Stimulated activated CD4-positive, alpha-beta T cell treated with anti-CD3 and anti-CD28 coated beads, Interleukin-4, amount 100 ng/mL, for 48 hours (primary cell): ENCODE measurements around the gene MEAF6.

Experiments
- DNase-seq, 2 donors: peaks; one replicate each; pipeline ENCODE4 v3.0.0-alpha.2; 2020; ENCODE audit warnings: low read depth in 2 of 2

The MEAF6 gene

DNA sequence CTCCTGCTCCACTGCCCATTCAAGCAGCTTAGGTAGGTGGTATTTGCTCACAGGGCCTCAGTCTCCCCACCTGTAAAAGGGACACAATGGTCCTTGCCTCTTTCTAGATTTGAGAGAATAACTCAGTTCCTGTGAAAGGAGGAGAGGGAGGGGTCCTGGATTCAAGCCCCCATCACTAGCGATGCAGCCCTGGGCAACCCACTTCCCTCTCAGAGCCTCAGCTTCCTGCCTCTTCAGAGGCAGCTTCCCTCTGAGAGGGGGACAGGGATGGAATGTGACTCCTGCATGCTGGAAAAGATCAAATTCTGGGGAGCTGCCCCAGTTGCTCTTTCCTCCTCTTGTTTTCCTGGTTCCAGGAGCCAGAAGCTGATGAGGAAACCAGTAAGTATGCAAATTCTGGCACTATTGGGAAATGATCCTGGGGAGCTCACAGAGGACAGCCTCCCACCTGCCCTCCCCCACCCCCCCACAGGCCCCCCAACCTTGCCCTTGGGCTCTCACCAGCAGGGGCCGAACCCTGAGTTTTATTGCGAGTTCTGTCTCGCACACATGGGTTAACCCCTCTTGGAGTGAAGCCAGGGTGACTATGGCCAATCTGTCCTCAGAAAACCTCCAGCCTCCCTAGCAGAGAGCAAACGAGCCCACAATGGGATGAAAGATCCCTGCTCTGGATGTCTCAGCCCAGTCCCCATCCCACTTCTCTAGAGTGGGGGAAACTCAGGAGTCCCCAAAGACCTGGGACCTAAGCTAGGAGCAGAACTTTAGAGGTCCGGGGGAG lies 28.5 kb downstream of the MEAF6 start:
- DNase-seq = no peak

DNA sequence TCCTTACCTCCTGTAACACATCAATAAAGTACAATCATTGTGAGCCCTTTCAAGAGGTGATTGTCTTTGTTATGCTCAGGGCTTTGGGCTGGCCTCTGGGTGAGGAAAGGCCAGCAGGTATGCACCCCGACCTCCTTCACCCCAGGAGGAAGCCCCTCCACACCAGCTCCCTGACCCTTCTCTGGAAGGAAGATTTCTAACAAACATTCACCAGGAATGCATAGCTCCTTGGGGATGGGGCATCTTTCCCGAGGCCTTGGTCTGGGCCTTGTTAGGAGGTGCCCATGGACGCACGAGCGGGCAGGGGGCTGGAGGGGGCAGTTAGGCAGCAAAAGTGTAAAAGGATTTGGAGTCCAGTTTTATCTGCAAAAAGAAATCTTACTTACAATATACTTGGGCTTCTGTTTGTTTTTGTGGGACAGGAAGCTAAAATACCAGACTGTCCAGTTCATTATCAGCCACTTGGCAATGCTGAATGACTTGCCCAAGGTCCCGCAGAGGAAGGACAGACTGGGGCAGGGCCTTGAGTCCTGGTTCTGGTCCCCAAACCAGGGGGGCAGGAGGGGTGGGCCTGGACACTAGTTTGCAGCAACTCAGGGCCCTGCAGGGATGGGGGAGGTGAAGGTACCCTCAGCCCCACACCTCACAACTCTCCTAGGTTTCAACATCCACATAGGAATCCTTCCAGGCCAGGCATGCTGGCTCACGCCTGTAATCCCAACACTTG lies 30.1 kb downstream of the MEAF6 start:
- no peak for DNase-seq

DNA sequence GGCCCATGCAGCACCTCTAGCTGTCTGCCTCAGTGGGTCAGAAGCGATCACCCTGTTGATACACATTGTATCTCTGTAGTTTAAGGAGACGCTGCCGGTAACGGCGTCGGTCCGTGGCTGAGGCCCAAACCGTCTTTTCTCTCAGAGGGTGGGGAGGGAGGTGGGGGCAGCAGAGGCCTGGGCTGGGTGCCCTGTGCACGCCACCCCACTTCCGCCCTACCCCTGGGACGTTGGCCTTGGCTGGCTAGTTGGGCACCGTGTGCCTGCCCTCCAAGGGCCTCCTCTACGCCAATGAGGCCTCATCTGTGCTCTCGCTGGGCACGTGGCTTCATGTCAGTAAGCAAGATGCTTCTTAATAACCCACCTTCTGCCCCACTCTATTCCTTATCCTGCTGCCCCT lies 30.8 kb downstream of the MEAF6 start:
- DNase-seq = no peak

DNA sequence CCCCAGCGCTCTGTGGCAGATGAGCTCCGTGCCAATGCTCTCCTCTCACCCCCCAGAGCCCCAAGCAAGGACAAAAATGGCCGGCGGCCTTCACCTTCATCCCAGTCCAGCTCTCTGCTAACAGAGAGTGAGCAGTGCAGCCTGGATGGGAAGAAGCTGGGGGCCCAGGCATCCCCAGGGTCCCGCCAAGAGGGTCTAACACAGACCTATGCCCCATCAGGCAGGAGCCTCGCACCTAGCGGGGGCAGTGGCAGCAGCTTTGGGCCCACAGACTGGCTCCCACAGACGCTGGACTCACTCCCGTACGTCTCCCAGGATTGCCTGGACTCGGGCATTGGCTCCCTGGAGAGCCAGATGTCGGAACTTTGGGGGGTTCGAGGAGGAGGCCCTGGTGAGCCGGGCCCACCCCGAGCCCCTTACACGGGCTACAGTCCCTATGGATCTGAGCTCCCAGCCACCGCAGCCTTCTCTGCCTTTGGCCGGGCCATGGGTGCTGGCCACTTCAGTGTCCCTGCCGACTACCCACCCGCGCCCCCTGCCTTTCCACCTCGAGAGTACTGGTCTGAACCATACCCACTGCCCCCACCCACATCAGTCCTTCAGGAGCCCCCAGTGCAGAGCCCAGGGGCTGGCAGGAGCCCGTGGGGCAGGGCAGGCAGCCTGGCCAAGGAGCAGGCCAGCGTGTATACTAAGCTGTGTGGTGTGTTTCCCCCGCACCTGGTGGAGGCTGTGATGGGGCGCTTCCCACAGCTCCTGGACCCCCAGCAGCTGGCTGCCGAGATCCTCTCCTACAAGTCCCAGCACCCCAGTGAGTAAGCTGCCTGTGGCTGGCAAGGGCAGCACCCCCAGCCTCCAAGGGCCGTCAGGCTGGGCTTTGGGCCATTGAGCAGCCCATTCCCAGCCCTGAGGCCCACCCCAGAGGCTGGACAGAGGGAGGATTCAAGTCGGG lies 31.5 kb downstream of the MEAF6 start:
- no peak for DNase-seq

DNA sequence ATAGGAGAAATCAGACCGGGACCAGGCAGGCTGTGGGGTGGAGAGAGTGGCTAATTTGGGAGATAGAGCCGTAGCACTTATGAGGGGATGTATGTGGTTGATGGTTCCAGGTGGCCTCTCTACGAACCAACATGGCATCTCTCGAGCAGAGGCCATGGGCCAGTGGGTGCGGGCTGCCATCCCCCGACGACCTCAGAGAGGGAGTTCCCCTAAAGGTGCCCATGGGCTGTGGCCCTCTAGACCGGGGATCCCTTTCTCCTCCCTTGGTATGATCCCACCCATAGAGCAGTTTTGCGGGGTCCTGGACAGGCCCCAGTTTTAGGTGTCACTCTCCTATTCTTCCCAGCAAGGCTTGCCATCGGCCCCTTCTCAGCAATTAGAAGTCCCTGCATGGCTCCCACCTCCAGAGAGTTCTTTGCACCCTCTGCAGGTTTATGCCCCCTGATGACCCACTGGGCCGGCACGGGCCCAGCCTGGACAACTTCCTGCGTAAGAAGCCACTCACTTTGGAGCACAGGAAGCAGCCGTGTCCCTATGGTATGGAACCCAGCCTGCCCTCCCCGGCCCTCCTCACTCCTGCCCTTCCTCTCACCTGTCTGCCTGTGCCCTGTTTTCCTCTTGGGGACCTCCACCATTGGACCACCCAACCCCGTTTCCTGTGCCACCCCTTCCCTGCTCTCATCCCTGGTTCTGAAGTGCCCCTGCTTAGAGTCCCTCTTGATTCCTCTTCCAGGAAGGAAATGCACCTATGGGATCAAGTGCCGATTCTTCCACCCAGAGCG lies 32.4 kb downstream of the MEAF6 start:
- no peak for DNase-seq

DNA sequence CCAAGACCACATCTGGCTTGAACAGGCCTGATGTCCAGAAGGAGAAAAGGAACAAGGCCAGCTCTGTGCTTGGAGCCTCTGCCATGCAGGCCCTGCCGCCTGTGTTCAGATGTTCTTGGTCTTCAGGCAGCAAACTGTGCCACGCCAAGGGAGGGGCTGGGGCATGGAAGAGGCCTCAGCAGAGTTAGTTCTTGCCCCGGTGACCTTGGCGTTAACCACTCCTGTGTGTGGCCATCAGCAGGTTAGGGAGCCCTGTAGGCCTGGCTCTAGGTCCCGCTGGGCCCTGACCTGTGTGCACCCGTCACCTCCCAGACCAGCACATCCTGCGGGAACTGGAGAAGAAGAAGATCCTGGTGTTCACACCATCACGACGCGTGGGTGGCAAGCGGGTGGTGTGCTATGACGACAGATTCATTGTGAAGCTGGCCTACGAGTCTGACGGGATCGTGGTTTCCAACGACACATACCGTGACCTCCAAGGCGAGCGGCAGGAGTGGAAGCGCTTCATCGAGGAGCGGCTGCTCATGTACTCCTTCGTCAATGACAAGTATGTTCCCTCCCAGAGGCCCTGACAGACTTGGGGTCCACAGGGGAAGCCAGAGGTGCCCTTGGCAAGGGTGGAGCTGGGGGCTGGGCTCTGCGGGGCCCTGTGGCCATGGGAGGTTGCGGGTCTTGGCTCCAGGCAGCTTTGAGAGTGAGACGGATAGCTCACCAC lies 33.1 kb downstream of the MEAF6 start:
- DNase-seq = no peak

DNA sequence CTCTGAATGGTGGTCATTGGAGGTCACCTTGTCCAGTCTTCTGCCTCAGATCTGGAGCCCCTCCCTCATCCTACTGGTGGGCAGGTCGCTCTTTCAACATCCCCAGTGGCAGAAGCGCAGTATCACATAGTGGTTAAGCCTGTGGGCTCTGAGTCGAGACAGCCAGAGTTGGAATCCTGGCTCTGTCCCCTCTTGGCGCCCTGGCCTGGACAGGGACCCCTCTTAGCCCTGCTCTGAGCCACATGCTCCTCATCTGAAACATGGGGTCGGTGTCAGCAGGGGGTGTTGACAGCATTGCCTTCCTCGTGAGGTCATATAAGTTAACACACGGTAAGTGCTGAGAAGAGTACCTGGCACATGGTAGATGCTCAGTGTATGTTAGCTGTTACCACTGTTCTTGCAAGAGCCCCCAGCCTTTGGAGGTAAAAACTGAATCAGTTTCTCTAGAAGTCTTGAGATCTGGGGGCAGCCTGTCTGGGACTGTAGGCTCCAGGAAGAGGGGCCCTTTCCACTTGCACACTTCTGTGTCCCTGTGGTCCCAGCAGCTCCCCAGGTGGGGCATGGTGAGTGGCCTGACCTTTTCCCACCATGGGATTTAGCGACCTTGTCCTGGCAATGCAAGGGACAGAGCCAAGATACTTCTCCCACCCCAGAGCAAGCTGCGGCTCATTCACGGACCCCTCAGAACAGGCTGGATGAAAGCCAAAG lies 33.8 kb downstream of the MEAF6 start:
- DNase-seq = no peak

DNA sequence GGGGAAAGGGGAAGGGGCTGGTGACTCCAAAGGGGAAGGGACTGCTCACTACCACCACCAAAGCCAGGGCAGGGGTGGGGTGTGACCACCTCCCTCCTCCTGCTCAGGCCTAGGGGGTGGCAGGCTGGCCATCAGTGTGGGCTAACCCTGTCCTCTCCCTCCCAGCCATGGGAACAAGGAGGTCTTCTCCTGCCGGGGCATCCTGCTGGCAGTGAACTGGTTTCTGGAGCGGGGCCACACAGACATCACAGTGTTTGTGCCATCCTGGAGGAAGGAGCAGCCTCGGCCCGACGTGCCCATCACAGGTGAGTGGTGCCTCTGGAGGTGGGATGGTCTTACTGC lies 34.5 kb downstream of the MEAF6 start:
- no peak for DNase-seq

DNA sequence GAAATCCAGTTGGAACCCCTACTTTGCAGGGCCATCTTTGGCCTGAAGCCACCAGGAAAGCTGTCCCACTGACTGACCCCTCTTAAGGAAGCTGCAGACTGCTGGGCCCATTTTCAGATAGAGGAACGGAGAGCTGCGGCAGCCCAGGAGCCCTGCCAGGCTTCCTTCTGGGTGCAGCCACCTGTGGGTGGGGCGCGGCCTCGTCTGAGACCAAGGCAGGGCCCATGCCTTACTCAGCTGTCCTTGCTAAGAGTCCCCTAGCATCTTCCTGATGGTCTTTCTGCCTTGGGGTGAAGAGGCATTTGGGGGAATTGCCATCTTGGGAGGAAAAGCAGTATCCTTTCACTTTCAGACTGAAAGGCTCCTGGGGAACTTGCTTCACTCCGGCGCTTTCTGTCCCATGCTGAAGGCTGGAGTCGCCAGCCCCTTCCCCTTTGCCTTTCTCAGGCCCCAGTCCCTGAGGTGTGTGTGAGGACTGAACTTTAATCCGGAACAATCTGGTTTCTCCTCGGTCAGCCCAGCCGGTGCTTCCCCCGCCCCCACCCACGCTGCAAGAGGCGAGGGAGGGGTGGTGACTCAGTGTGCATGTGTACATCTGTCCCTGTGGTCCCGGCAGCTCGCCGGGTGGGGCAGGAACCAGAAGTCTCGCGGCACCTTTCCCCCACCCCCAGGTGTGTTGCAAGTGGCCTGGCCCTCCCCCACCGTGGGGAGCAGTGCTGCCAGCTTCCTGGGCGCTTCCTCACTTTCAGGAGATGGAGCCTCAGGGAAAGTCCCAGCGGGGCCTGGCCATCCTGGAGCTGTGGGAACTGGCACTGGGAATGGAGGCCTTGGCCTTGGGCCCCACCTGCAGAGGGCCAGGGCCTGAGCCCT lies 35.1 kb downstream of the MEAF6 start:
- DNase-seq = peak; percentile 84 to 92

DNA sequence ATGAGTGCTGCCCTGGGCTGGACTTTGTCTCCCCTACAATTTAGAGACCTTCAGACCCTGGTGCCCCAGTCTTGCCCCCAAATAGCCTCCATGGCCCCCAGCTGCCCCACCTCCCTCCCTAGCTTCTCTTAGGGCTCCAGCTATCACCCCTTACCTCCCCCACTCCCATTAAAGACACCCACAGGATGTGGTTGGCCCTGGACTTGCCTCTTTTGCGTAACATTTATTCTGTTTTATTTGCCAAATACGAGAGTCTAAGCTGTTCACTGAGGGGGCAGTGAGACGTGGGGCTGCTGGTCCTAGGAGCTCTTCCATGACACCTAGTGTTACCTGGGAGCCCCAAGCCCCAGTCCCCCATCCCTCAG lies 35.7 kb downstream of the MEAF6 start:
- no peak for DNase-seq

DNA sequence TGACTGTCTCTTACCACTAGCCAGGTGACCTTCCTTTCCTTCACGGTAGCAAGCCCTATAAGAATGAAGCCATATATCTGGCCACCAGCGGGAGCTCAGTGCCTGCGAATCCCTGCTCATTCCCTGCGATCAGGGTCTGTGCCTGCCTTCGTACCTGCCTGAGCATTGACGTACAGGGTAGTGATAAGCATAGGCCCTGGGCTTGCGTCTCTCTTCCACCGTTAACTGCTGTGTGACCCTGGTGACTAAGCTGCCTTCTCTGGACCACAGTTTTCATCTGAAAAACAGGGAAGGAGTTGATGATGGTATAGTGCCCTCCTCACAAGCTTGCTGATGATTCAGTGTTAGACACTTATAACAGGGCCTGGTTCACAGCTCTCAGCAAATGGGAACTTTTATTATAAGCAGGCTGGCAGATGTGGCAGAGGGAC lies 36.1 kb downstream of the MEAF6 start:
- DNase-seq = no peak

DNA sequence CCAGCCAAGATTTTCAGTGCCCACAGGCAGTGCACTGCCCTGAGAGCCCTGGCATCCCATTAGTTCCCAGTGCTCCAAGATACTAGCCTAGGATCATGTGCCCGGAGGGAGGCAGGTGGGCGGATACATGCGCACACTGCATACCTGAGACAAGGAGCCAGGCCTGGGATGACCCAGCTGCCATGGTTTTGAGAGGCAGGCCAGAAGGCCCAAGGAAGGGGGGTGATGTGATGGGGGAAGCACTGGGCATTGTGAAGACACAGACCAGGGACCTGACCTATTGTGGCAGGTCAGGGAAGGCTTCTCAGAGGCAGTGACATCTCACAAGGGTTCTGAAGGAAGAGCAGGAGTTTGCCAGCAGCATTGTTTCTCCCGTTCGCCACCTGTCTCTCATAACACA lies 36.6 kb downstream of the MEAF6 start:
- DNase-seq = no peak

DNA sequence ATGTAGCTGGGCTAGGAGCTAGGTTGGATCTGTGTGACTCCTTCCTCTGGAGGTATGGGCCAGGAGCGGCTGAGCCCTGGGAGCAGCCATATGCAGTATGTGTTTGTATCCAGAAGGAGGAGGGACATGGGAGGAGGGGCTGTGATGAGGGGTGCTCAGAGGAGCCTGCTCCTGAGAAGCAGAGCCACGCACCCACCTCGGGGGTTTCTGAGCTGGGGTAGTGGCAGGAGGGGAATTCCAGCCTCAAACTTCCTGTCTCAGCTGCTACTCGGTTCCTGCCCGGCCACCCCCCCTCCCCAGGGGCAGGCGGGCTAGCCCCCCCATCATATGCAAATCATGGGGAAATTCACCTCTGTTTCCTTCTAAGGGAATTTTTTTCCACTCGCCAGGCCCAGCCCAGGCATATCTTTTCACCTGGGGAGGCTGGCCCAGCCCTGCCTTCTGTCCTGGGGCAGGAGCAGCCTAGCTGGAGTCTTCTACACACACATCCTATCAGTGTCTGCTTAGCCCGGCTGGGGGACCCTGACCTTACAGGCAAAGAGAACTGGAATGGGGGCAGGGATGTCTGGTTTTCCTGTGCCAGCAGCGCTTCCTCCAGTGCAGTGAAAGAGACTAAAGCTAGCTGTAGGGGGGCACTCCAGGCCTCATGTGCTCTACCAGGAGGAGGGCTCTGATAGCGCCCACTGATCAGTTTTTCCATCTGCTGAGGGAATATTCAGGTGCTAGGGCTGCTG lies 37.2 kb downstream of the MEAF6 start:
- peak; percentile 65 to 80 for DNase-seq

DNA sequence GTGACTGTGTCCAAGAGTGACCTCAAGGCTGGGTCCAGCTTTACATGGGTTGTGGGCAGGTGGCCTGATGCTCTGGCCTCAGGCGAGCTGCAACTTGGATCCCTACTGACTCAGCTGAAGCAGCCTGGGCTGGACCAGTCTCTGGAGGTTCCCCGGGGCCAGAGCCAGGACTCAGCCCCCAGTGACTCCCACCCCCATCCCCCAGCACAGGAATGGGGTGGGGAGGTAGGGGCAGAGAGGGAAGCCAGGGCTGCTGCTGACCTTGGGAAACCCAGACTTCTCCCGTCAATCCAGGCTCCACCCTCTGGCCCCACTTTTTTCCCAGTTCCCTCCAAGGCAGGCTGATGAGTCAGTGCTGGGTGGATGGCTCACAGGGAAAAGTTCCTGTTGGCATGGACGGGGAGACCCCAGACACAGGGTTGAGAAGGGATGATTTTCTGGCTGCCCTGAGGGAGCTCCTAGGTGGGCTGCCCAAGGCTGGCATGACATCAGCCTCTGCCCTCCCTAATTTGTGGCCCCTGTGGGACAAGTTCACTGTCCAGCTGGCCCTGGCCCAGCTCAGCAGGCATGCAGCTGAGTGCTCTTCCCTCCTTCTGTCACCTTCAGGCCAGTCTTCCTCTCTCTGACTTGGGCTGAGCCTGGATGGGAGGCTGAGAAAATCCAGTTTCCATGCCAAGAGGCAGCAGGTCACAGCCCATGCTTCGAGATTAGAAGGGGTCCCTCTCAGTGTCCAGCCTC lies 37.9 kb downstream of the MEAF6 start:
- DNase-seq = no peak

DNA sequence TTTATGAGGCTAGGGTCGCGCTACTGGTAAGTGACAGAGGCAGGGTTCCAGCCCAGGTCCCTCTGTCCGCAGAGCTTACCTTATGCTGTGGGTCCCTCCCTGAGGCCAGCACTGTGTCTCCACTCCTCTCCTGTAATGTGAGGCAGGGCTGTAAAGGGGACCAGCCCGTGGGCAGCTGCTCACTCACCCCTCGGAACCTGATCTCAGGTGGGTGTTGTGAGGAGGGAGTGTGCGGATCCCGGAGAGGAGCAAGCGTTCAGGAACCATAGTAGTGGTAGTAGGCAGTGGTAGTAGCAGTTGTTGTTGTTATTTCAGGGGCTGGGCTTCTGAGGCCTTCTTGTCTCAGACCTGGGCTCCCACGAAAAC lies 38.5 kb downstream of the MEAF6 start:
- no peak for DNase-seq

DNA sequence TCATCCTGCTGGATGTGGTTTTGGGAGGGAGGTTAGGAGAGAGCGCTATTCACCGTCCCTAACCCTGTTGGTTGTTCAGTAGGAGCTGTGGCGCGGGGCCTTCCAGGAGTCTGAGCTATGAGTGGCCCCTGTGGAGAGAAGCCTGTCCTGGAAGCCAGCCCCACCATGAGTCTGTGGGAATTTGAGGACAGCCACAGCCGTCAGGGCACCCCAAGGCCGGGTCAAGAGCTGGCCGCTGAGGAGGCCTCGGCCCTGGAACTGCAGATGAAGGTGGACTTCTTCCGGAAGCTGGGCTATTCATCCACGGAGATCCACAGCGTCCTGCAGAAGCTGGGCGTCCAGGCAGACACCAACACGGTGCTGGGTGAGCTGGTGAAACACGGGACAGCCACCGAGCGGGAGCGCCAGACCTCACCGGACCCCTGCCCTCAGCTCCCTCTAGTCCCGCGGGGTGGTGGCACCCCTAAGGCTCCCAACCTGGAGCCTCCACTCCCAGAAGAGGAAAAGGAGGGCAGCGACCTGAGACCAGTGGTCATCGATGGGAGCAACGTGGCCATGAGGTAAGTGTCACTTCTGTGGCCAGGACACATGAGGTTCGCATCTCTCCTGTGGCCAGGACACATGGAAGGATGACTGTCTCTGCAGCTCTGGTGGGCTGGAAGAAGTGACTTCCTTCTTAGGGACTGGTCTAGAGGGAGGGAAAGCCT lies 39.0 kb downstream of the MEAF6 start:
- DNase-seq = no peak

DNA sequence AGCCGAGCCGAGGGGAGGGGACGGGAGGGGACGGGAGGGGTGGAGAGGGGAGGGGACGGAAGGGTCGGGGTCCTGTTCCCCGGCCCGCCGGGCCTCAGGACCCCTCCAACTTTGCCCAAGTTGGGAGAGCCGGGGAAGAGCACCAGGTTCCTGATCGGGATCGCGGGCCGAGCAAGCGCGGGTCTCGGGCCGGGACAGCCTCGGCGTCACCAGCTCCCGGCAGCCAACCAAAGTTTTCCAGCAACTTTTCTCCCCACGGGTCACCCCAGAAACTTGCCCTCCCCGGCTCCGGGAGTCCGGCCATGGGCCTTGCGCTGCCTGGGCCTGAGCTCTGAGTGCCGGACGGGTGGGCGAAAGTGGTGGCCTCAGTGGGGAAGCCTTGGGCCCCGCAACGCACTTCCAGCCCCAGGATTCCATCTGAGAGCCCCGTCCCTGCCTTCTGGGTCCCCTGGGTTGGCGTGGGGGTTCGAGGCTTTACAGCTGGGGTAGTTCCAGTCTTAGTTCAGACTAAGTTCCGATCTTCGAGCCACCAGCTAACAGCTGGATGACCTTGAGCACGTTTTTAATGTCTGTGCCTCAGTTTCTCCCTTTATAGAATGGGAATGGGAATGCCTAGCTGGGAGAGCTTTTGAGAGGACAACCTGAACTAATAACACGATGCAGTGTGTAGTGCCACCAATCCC lies 39.7 kb downstream of the MEAF6 start:
- DNase-seq = no peak
